Activated CD8-positive, alpha-beta memory T cell treated with anti-CD3 and anti-CD28 coated beads for 36 hours (primary cell): Measurements from ENCODE around the gene GDPD5. TPM values are rescaled to one million over a fixed set of nuclear protein-coding genes. Genes with fewer than 3 reads are reported as not detected.

Source experiments
- CTCF ChIA-PET: fragments of 350-600 bp; sonication (Branson Sonifier 250); formaldehyde crosslinking; loops from one replicate; lab custom pipeline; 2021; ENCODE audit warnings: antibody characterized with exemption; lab: Charles Lee
- POLR2A ChIA-PET: fragments of 350-600 bp; sonication (Branson Sonifier 250); formaldehyde crosslinking; loops from one replicate; lab custom pipeline; 2021; ENCODE audit warnings: antibody characterized with exemption; lab: Charles Lee
- total RNA-seq, 2 experiments: library from RNA; stranded (reverse); gene quantifications; one replicate each; pipeline ENCODE4 v1.2.3, GENCODE V29; 2021

GDPD5 gene
- total RNA-seq, 2 experiments from 2014 or later = 7.2 to 7.3 TPM

DNA sequence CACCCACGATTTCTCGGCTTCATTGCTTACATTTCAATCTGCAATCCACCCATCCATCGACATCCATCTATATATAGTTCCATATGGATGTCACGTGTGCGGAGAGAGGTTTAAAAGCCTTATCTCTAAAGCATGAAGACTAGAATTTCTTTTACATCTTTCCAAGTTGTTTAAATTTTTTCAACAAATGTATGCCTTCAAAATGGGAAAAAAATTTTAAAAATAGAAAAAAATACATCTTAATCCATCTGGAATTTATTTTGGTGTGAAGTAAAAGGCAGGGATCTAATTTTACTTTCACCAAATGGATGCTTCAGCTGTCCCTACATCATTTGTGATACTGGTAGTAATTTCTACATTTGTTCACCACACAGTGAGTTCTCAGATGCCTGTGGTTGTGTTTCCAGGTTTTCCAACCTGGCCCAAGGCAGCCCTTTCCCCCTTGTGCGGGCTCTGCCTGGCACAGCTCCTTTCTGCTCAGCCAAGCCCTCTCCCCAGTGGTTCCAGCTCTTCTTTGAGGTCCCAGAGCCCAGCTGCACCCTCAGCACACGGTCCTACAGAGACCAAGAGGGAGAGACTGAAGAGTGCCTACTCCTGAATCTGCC, 55.2 kb downstream of the GDPD5 start:
- POLR2A ChIA-PET = no interaction called here
- CTCF ChIA-PET = no interaction called here

DNA sequence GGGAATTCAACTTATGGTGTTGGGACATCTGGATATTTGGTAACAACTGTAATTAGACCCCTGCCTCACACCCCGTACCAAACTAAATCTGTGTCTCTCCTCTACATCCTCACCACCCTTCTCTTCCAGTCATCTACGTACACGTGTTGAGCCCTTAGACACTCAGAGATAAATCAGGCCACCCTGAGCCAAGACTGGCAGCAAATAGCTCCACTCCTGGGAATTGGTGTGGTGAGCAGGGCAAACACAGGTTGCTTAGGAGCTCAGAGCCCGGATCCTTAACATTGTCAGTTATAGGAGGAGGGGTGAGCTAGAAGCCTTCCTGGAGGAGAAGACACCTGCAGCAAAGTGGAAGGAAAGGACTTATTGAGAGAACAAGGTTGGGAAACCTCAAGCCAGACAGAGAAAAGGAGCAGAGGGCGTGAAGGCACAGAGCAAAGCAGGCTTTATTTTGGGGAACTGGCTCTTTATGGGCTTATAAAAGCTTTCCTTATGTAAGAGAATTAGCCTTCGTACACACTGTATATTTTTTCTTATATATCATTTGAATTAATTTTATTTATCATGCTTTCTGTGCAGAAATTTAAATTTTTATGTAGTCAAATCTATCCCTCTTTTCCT, 55.8 kb downstream of the GDPD5 start:
- ChIA-PET POLR2A (no interaction called here), CTCF (no interaction called here)

DNA sequence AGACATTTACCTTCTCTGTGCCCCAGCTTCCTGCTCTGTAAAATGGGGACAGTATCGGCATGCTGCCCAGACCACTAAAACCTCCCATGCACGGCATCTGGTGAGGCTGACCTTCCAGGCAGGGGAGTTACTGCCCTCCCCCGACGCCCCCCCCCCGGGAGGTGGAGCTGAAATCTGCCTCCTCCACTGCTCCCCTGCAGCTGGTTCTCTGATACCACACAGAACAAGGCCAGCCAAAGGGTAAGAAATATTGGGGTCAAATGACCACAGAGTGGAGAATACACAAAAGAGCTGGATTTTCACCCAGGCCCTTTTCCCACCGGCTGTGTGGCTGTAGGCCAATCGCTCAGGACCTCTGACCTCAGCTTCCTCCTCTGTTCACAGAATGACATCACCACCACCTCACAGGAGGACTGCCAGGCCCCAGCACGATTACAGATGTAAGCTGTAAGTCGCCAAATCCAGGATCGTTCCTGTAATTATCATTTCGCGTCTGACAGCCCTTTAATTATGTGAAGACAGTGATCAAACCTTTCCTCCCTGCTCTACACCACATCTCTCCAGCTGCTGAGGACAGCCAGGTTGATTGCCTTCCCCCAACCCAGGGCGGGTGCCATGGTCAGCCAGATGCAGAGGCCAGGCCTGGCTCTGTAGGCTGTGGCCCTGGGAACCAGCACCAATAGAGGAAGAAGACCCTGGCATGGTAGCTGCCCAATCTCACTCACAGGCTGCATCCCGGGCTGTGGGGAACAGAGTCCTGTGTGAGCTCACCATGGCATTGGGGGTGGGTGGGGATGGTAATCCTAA, 57.0 kb downstream of the GDPD5 start:
- ChIA-PET POLR2A (no interaction called here), CTCF (no interaction called here)

GRCh38 chr11:75467881-75468280, 57.9 kb downstream of the GDPD5 start:
- POLR2A ChIA-PET = no interaction called here
- CTCF ChIA-PET = no interaction called here

DNA sequence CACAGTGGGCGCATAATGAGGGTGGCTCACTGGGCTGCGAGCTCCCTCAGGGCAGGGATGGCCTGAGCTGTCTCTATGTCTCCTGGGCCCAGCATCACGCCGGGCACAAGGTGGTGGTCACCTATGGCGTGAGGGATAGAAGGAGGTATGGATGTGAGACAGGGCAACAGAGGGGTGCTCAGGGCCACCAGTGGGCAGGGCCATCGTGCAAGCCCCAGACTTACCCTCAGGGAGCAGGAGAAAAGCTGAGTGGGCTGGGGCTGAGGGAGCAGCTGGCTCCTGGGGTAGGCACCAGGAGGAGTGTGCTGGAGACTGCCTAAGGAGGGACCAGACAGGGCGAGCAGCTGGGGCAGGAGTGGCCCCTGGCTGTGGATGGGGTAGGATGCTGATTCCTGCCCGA, 58.4 kb downstream of the GDPD5 start:
- ChIA-PET CTCF (no interaction called here), POLR2A (no interaction called here)

DNA sequence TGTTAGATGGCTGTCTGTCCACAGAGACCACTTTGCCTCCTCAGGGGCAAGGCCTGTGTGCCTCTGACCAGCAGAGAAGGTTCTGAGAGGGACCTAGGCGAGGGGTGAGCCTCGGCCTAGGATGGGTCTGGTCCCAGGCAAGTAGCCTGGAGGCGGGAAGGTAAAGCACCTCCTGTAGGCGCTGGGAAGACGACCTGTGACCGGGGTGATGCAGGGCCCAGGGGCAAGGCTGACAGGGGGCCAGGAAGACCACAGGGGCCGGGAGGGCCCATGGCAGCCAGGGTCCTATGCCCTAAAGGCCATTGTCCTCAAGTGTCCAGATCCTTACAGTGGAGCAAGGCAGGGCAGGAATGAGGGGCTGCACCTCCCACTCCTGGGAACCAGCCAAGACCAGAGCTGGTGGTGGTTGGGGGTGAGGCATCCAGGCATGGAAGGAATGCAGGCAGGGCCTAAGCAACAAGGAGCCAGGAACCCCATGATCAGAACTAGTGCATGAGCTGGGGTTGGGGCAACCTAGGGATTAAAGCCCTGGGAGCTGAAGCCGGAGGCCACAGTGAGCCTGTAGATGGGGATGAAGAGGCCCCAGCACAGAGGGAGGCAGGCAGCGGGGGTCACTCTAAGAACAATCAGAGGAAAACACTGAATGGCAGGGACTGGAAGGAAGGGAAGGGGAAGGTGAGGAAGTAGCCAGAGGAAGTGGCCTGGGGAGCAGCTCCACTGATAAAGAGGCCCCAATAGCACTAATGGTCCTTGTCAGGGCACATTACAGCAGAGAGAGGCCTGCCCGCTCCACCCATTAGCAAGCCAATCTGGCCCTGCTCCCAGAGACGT, 59.8 kb downstream of the GDPD5 start:
- POLR2A ChIA-PET = no interaction called here
- CTCF ChIA-PET = interaction anchor here (0.7 kb wide), 1 partner anchor 27 kb away, joined by 3 read pairs; no protein-coding TSS in a partner anchor

GRCh38 chr11:75463106-75463774, 62.5 kb downstream of the GDPD5 start:
- CTCF ChIA-PET = interaction anchor here (1.0 to 1.2 kb wide), 3 partner anchors 13 to 22 kb away, joined by 3 read pairs; no protein-coding TSS in a partner anchor
- POLR2A ChIA-PET = no interaction called here

- CTCF ChIA-PET = interaction anchor here (1.0 kb wide), 1 partner anchor 21 kb away, joined by 3 read pairs; no protein-coding TSS in a partner anchor
- POLR2A ChIA-PET = no interaction called here
These were observed 63.6 kb downstream of the GDPD5 start for GRCh38 chr11:75462117-75462653.

- ChIA-PET CTCF (interaction anchor here (1.2 kb wide), 1 partner anchor 64 kb away, joined by 3 read pairs; the partner anchor contains the start of gene GDPD5), POLR2A (no interaction called here)
These were observed 64.6 kb downstream of the GDPD5 start for GRCh38 chr11:75461151-75461550.

DNA sequence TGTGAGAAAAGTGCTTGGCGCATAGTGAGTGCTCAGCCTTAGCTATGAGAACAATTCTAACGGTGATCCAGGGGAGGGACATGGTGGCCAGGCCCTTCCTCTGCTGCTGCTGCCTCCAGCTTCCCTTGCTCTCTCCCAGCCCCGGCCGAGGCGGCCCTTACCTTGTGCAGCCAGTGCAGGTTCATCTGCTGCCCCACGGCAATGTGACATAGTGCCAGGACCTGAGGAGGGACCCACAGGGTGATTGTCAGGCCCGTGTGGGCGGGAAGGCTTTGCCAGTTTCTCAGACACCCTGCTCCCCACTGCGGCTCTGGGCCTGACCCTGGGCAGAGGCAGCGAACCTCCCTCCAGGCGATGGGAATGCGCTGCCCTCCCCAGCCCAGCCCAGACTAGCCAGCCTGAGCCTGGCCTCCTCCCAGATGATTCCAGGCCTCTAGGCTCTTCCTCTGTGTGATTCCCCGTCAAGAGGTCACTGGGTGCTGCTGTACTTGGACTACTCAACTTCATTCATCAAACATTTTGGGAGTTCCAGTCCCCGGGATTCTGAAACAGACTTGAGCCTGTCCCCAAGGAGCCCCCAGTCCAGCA, 69.1 kb downstream of the GDPD5 start:
- ChIA-PET POLR2A (interaction anchor here (0.6 kb wide), 1 partner anchor 50 kb away, joined by 3 read pairs; no protein-coding TSS in a partner anchor), CTCF (interaction anchor here (1.3 kb wide), 1 partner anchor 12 kb away, joined by 3 read pairs; no protein-coding TSS in a partner anchor)

- ChIA-PET CTCF (interaction anchor here (0.6 kb wide), 2 partner anchors 22 to 223 kb away, joined by 3 to 5 read pairs; partner anchors contain the start of gene KLHL35), POLR2A (no interaction called here)
These were observed 70.8 kb downstream of the GDPD5 start for GRCh38 chr11:75454987-75455386.

- ChIA-PET CTCF (interaction anchor here (0.6 kb wide), 2 partner anchors 21 to 224 kb away, joined by 3 to 5 read pairs; partner anchors contain the start of gene KLHL35), POLR2A (no interaction called here)
These were observed 71.7 kb downstream of the GDPD5 start for GRCh38 chr11:75453916-75454655.

DNA sequence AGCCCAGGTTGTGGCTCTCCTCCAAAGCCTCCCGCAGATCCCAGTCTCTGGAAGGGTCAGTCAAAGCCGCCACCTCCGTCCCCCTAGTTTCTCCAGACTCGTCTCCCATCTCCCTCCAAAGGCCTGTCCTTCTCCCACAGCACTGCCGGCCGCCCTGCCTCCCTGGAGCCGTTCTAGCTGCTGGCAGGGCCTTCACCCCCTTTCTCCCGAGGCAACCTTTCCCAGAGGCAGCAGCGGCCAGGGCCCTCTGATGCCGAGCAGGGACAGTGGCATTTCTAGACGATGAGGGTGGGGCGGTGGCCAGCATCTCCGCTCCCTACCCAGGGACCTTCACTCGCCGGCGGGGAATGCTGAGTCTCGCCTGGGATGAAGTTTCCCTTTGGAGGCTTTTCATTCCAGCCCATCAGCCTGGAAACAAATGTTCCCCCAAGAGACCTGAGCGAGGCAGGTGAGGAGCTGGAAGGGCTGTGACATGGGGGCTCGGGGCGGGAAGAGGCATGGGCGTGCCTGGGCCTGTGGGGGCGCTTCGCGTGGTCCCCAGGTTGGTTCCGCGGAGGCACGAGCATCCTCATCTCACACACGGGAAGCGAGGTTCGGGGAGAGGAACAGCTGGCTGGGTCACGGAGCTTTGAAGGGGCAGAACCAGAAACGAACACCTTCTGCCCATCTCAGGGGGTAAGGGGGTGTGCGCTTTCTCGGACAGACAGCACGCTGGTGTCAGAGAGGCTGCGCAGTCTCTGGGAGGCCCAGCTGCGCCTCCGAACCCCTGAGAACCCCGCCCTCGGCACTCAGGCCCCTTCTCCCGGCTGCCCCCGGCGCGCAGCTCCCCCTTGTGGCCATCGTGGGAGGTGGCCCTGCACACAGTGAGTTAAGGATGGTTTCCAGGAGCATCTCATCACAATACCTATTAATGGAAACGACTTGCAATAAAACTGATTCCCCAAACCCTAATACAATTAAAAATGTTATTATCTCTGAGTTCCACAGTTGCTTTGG, 74.6 kb downstream of the GDPD5 start:
- CTCF ChIA-PET = interaction anchor here (0.7 to 1.3 kb wide), 4 partner anchors 8 to 86 kb away, joined by 3 to 4 read pairs (median 3); no protein-coding TSS in a partner anchor
- POLR2A ChIA-PET = no interaction called here

GRCh38 chr11:75450236-75450635, 75.5 kb downstream of the GDPD5 start:
- POLR2A ChIA-PET = no interaction called here

DNA sequence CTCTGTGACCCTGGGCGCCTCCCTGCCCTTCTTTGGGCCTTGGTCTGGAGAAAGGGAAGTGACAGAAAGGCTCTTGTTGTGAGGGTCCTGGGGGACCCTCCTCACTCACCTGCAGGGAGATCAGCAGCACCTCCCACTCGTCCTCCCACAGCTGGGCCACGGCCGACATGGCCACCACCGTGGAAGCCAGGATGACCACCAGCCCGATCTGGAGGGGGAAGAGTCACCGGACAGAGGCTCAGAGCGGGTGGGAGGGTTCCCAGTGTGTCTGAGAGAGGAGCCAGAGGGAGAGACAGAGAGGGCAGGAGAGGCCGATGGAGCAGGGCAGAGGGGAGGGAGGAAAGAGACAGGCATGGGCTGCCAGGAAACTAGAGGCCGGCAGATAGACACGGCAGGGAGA, 76.0 kb downstream of the GDPD5 start:
- ChIA-PET CTCF (no interaction called here), POLR2A (interaction anchor here (0.6 kb wide), 1 partner anchor 24 kb away, joined by 3 read pairs; no protein-coding TSS in a partner anchor)

More at GRCh38 chr11:75450236-75450635, 75.5 kb downstream of the GDPD5 start:
- CTCF ChIA-PET = interaction anchor here (1.2 kb wide), 1 partner anchor 87 kb away, joined by 3 read pairs; no protein-coding TSS in a partner anchor

DNA sequence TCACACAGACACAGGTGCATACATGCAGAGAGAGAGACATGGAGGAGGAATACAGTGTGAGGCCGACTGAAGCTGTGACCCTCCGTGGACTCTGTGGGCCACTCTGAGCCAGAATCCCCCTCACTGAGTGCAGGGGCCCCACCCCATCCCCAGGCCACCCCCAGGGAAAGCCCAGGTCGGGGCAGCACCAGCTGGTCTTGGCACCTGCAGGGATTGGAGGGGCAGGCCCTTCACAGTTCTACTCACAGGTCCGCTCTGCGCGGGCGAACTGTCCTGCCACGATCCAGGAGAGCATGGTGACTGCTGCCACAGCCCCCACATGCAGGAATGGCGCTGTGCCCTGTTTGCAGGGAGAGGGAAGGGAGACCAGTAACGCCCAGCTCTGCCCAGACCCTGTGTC, 76.5 kb downstream of the GDPD5 start:
- POLR2A ChIA-PET = interaction anchor here (0.6 kb wide), 1 partner anchor 24 kb away, joined by 3 read pairs; no protein-coding TSS in a partner anchor
- CTCF ChIA-PET = no interaction called here
